ENCODE data around the gene ITK.

GRCh38 chr5:157225469-157226422, 45.1 kb downstream of the ITK start:
- TF ChIP-seq FOXP2 (optimal IDR thresholded peaks at IDR 0.05; ENCODE audit: control extremely low read depth, extremely low read length, insufficient read depth) (no peak), EZH2 (IDR thresholded peaks at IDR 0.05) (no peak), POLR2AphosphoS5 (IDR thresholded peaks at IDR 0.05; ENCODE audit: borderline replicate concordance, low read depth, low read length) (no peak)
